Lower leg skin (tissue), 3 donors: ENCODE results near the gene AK2.

Experiments
- CTCF ChIP-seq, 3 donors: fragments of 450-650 bp; IDR thresholded peaks; one replicate each; pipeline ENCODE4 v1.5.1; 2016; ENCODE audit warnings: antibody characterized with exemption in 3 of 3, mild to moderate bottlenecking in 3 of 3, moderate library complexity in 2 of 3
- POLR2A ChIP-seq, 2 donors: fragments of 450-650 bp; IDR thresholded peaks; one replicate each; pipeline ENCODE4 v1.6.1; 2016 to 2017; ENCODE audit warnings: antibody characterized with exemption in 2 of 2, mild to moderate bottlenecking in 1 of 2, moderate library complexity in 1 of 2

- TF ChIP-seq CTCF (IDR thresholded peaks at IDR 0.05), result no peak
- TF ChIP-seq POLR2A (IDR thresholded peaks at IDR 0.05), result no peak
Measured at GRCh38 chr1:33031506-33031905, 5.2 kb downstream of the AK2 start.
